Loucy (cell line): Measurements from ENCODE around the gene SLC9A9.

Experiments used
- EZH2phosphoT487 ChIP-seq: fragments of 200-600 bp; IDR thresholded peaks from 2 replicates; pipeline ENCODE4 v1.6.1; 2018; ENCODE audit warnings: antibody characterized with exemption, mild to moderate bottlenecking, moderate library complexity, borderline replicate concordance
- TF ChIP-seq, protein P1 (sequence below): fragments of 200-600 bp; sonication (generic); conservative IDR thresholded peaks from 2 replicates; pipeline ENCODE4 v1.5.1; 2014; ENCODE audit warnings: mild to moderate bottlenecking, antibody characterized with exemption, low read length

DNA sequence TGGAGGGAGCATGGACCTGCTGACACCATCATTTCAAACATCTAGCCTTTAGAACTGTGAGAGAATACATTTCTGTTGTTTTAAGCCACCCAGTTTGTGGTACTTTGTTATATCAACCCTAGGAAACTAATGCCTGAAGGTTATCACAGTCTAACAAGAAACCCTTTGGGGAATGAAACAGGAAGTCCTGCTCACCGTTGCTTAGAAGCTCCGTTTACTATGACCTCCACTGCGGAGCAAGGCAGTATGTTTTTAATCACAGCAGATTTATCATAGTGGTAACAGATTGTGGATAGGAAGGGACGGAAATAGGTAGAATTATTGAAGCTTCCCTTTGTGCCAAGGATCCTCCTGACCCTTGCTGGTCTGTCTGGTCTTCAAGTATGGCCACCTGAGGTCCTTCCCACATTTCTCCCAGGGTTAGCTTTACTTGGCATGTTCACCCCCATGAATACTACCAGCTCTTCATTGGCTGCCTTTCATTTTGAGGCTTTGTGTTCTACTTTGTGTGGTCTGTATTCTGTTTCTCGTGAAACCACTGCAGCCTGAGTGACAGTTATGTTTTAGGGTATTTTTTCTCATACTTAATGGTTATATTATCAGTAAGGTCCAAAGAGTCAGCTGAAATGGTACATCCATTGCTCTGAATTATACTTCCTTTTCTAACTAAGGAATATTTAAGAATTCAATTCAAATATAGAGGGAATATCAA, 527.1 kb downstream of the SLC9A9 start:
- TF ChIP-seq, protein P1, sequence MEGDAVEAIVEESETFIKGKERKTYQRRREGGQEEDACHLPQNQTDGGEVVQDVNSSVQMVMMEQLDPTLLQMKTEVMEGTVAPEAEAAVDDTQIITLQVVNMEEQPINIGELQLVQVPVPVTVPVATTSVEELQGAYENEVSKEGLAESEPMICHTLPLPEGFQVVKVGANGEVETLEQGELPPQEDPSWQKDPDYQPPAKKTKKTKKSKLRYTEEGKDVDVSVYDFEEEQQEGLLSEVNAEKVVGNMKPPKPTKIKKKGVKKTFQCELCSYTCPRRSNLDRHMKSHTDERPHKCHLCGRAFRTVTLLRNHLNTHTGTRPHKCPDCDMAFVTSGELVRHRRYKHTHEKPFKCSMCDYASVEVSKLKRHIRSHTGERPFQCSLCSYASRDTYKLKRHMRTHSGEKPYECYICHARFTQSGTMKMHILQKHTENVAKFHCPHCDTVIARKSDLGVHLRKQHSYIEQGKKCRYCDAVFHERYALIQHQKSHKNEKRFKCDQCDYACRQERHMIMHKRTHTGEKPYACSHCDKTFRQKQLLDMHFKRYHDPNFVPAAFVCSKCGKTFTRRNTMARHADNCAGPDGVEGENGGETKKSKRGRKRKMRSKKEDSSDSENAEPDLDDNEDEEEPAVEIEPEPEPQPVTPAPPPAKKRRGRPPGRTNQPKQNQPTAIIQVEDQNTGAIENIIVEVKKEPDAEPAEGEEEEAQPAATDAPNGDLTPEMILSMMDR, result no peak
- TF ChIP-seq EZH2phosphoT487, result no peak
